HG02973 (cell line): Measurements from ENCODE around the gene EPB41L5.
A peak's percentile ranks its signal among the peaks of the same experiment; 100 is the strongest.

Source experiments
- ATAC-seq: cut with Tn5 transposase; IDR thresholded peaks from one replicate; pipeline ENCODE4 v1.9.1; 2021; ENCODE audit warnings: moderate library complexity; ENCODE audit not compliant: unreplicated experiment

EPB41L5 gene

GRCh38 chr2:120223034-120223912 lies 210.4 kb downstream of the EPB41L5 start, which contains the start of gene TMEM185B:
TMEM185B (minus strand) TSS chr2:120223400; CDS start chr2:120222976, 424 bp downstream.
- ATAC-seq, result peak; percentile 82

- no peak for ATAC-seq
Measured at GRCh38 chr2:120224256-120224655, 211.4 kb downstream of the EPB41L5 start.

- ATAC-seq, result no peak
Measured at GRCh38 chr2:120224735-120225548, 212.1 kb downstream of the EPB41L5 start.

- ATAC-seq, result no peak
Measured at GRCh38 chr2:120225549-120226065, 212.7 kb downstream of the EPB41L5 start.

GRCh38 chr2:120226316-120226715 lies 213.4 kb downstream of the EPB41L5 start:
- ATAC-seq, result no peak

- ATAC-seq, result no peak
Measured at GRCh38 chr2:120227111-120227991, 214.5 kb downstream of the EPB41L5 start.

- no peak for ATAC-seq
Measured at GRCh38 chr2:120228503-120228902, 215.6 kb downstream of the EPB41L5 start.
